Suprapubic skin (tissue), 4 donors: ENCODE results near the gene CADPS.

Experiments used
- POLR2A ChIP-seq, 2 donors: fragments of 450-650 bp; IDR thresholded peaks; one replicate each; pipeline ENCODE4 v1.6.1; 2017; ENCODE audit warnings: antibody characterized with exemption in 2 of 2, mild to moderate bottlenecking in 2 of 2, moderate library complexity in 2 of 2
- POLR2AphosphoS5 ChIP-seq, 3 donors: sonication (generic); formaldehyde crosslinking; IDR thresholded peaks; one replicate each; pipeline ENCODE4 v1.6.1; 2017; ENCODE audit warnings: antibody characterized with exemption in 3 of 3
- TF ChIP-seq, protein P1 (sequence below), 2 donors: fragments of 200-600 bp in 1 of 2; fragments of 450-650 bp in 1 of 2; sonication (generic) in 1 of 2; IDR thresholded peaks; one replicate each; pipeline ENCODE4 v1.5.1; 2016 to 2019; ENCODE audit warnings: antibody characterized with exemption in 2 of 2, mild to moderate bottlenecking in 1 of 2, moderate library complexity in 1 of 2

DNA sequence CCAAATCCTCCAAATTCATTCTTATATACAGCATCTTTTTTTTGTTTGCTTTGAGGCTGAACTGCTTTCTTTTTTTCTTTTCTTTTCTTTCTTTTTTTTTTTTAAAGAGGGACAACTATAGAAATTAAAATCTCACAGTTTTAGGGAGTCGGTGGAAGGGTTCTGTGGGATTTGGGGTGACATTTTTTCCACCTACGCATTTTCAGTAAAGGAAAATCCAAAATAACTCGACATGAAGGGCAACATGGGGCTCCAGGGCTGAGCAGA lies 498.8 kb downstream of the CADPS start:
- TF ChIP-seq, protein P1, sequence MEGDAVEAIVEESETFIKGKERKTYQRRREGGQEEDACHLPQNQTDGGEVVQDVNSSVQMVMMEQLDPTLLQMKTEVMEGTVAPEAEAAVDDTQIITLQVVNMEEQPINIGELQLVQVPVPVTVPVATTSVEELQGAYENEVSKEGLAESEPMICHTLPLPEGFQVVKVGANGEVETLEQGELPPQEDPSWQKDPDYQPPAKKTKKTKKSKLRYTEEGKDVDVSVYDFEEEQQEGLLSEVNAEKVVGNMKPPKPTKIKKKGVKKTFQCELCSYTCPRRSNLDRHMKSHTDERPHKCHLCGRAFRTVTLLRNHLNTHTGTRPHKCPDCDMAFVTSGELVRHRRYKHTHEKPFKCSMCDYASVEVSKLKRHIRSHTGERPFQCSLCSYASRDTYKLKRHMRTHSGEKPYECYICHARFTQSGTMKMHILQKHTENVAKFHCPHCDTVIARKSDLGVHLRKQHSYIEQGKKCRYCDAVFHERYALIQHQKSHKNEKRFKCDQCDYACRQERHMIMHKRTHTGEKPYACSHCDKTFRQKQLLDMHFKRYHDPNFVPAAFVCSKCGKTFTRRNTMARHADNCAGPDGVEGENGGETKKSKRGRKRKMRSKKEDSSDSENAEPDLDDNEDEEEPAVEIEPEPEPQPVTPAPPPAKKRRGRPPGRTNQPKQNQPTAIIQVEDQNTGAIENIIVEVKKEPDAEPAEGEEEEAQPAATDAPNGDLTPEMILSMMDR (IDR thresholded peaks at IDR 0.05) = no peak
- TF ChIP-seq POLR2A (IDR thresholded peaks at IDR 0.05) (no peak), POLR2AphosphoS5 (IDR thresholded peaks at IDR 0.05) (no peak)
